NCI-H1092 (cell line): ENCODE results near the gene CDC42BPB.
A peak's percentile ranks its signal among the peaks of the same experiment; 100 is the strongest.

ENCODE experiments used
- DNase-seq: peaks from one replicate; lab custom pipeline; 2025; lab: John Stamatoyannopoulos, UW

CDC42BPB gene

GRCh38 chr14:103019826-103020225 lies 37.5 kb downstream of the CDC42BPB start:
- DNase-seq = no peak

GRCh38 chr14:103019236-103019635 lies 38.1 kb downstream of the CDC42BPB start:
- no peak for DNase-seq

- DNase-seq = no peak
Measured at GRCh38 chr14:103016594-103016993, 40.8 kb downstream of the CDC42BPB start.

DNA sequence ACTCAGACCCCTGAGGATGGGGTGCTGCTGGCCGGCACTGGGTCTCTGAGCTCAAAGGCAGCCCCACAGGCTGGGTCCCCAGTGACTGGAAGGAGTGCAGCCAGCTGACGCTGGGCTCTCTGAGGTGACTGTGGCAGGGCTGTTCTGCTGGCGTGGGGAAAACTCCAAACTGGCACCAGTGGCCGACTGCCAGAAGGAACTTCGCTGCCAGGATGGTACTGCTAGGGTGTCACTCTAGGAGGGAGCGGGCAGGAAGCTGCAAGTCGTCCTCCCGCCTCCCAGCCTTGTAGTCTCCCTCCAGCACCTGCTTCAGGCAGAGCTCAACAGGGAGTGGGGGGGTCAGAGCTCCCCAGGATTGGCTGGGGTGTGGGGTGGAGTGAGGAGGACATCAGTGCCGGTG lies 41.3 kb downstream of the CDC42BPB start:
- DNase-seq = no peak

DNA sequence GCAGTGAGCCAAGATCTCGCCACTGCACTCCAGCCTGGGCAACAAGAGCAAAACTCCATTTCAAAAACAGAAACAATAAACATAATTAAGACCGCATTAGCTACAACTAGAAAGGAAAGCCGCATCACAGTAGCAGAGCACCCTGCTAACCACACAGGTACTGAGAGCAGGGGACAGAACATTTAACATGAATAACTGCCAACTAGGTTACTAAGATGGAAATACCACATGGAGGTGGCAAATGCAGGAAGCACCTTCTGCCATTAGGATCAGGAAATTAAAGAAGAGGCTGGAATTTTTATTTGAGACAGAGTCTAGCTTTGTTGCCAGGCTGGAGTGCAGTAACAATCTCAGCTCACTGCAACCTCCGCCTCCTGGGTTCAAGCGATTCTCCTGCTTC lies 41.9 kb downstream of the CDC42BPB start:
- no peak for DNase-seq

- DNase-seq = no peak
Measured at GRCh38 chr14:103014466-103015228, 42.7 kb downstream of the CDC42BPB start.

- DNase-seq = no peak
Measured at GRCh38 chr14:103013028-103013427, 44.3 kb downstream of the CDC42BPB start.

DNA sequence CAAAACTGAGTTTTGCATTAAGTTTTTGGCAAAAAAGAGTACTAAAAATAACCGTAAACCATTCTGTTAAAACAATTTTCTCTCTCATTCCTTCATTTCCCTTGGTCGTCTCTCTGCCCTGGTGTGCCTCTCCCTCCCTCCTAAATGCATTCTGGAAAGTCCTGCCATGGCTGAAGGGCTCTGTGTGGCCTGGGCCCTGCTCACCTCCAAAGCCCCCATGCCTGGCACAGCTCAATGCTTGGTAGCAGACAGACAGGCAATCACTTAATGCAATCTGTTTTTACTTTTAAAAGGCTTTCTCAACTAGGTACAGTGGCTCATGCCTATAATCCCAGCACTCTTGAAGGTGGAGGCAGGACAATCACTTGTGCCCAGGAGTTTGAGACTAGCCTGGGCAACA lies 47.8 kb downstream of the CDC42BPB start:
- DNase-seq = no peak

GRCh38 chr14:103008768-103009357 lies 48.5 kb downstream of the CDC42BPB start:
- peak; percentile 18 for DNase-seq

- no peak for DNase-seq
Measured at GRCh38 chr14:103008126-103008525, 49.2 kb downstream of the CDC42BPB start.

DNA sequence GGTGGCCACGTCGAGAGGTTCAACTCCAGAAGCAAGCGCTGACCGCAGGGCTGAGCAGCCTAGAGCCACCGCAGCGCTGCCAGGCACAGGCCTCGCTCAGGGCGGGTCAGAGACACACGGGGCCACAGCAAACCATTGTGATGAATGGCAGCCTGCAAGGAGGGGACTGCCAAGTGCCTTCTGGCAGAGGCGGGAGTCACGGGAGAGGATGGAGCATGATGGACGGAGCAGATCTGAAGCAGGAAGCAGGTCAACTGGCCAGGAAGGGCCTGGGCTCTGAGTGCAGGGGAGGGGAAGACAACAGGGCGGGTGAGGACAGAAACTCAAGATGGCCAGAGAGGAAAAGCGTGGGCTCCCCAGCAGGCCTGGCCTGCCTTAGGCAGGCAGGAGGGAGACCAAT lies 49.8 kb downstream of the CDC42BPB start:
- DNase-seq = no peak

DNA sequence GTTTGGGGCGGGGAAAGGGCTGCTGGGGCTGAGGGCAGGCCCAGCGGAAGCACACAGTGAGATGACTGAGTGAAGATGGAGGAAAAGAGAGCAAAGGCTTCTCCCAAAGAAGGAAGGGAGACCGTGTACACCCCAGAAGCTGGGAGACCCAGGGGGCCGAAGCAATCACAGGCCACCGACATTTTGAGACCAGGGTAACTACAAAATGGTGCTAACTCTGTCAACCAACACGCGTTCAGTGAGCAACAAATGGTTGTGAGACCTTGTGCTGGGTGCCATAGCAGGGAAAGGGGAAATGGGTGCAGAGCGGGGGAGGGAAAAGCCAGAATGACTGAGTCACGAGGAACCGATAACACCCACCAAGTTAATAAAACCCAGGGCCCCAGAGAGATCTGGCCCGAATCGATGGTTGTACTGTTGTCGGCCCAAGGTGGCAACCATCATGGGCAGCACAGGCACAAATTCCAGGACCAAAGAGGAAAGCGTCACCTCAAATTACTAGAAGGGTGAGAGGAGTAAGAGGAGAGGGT lies 50.3 kb downstream of the CDC42BPB start:
- no peak for DNase-seq

GRCh38 chr14:103006106-103006505 lies 51.2 kb downstream of the CDC42BPB start:
- no peak for DNase-seq

DNA sequence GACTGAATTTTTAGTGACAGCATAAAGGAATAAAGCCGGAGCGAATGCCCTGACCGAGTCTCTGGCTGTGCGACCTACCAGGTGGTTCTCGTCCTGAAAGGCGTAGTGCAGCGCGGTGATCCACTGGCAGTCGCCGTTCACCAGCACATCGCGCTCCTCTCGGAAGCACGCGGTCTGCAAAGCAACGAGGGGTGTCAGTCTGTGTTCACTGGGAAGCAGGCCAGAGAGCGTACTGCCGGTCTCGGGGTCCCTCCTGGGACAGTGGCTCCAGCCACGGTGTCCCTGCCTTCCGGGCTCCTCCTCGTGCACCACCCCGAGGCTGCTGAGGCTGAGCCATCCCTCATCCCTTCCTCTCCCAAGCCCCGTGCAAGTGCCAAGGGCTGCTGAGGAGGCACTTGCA lies 53.5 kb downstream of the CDC42BPB start:
- no peak for DNase-seq

DNA sequence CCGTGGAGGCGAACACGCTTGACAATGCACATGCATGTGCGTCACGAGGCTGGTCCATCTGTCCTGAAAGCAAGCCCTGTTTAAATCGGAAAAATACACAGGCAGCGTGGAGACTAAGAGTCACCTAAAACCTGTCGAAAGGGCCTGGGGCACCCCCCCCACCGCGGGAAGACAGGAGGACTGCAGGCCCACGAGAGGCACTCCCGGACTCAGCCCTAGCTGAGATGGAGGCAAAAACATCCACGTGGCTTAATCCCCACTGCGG lies 54.1 kb downstream of the CDC42BPB start:
- DNase-seq = no peak

DNA sequence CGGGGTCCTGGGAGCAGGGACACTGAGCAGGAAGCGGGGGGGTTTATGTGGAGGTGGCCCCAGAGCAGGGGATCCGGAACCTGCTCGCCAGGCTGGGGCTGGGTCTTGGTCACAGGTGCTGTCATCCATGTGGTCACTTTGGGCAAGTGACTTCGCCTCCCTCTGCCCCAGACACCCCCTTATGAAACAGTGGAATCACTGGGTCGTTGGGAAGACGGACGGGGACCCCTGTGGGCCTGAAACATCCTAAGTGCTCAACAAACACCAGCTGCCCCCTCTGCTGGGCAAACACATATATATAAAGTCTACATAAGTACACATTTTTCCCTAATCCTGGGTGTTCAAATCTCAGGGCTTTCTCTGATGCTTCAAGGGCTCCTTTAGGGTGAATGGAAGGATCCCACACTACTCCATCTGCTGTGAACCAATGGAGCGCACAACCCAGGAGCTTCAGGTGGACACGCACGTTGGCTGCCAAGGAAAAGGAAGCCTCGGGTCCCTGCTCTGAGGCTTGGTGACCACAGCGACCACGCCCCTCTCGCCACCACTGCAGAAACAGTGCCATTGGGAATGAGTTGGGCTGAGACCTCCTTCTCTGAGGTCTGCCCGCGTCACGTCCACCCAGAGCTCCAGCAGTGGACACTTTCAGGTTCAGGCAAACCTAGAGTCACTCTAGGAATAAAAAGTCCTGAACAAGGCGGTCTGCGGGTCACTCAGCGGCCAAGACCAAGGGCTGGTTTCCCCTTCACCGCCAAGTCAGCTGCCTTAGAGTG lies 54.6 kb downstream of the CDC42BPB start:
- DNase-seq = no peak

GRCh38 chr14:103001651-103002396 lies 55.5 kb downstream of the CDC42BPB start:
- DNase-seq = no peak

- DNase-seq = no peak
Measured at GRCh38 chr14:103001226-103001625, 56.1 kb downstream of the CDC42BPB start.

GRCh38 chr14:103000291-103000921 lies 56.9 kb downstream of the CDC42BPB start:
- DNase-seq = no peak

- DNase-seq = no peak
Measured at GRCh38 chr14:102999227-102999895, 58.0 kb downstream of the CDC42BPB start.

- no peak for DNase-seq
Measured at GRCh38 chr14:102998393-102998792, 59.0 kb downstream of the CDC42BPB start.
